Hepatocyte (in vitro differentiated cells): Measurements from ENCODE around the gene FN3K.

Source experiments
- EZH2 ChIP-seq: fragments of 200-600 bp; sonication (generic); IDR thresholded peaks from 2 replicates; pipeline ENCODE4 v1.6.1; 2016; ENCODE audit warnings: antibody characterized with exemption, mild to moderate bottlenecking, borderline replicate concordance
- EZH2phosphoT487 ChIP-seq: fragments of 200-600 bp; sonication (generic); IDR thresholded peaks from one replicate; pipeline ENCODE4 v1.6.1; 2018; ENCODE audit warnings: antibody characterized with exemption, mild to moderate bottlenecking, low read depth, moderate library complexity; ENCODE audit not compliant: unreplicated experiment, severe bottlenecking
- TF ChIP-seq, protein P1 (sequence below): fragments of 200-600 bp; sonication (generic); IDR thresholded peaks from 2 replicates; pipeline ENCODE4 v1.5.1; 2016; ENCODE audit warnings: antibody characterized with exemption, mild to moderate bottlenecking; ENCODE audit not compliant: poor library complexity

DNA sequence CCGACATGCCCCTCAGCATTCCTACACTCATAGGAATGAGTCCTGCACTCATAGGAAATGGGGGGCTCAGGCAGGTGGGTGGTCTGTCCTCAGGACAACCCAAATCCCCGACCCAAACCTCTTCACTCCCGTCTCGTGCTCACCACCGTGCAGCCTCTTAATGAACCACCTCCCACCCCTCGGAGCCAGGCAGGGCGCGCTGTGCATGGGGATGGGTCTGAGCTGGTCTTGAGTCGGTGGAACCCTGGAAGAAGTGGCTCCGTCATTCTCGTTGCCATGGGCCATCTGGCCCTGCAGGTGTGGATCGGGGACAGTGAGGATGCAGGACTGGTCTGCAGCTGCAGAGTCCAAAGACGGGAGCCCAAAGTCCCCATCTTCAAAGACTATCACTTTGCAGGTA is 30.5 kb upstream of the FN3K start:
- TF ChIP-seq, protein P1, sequence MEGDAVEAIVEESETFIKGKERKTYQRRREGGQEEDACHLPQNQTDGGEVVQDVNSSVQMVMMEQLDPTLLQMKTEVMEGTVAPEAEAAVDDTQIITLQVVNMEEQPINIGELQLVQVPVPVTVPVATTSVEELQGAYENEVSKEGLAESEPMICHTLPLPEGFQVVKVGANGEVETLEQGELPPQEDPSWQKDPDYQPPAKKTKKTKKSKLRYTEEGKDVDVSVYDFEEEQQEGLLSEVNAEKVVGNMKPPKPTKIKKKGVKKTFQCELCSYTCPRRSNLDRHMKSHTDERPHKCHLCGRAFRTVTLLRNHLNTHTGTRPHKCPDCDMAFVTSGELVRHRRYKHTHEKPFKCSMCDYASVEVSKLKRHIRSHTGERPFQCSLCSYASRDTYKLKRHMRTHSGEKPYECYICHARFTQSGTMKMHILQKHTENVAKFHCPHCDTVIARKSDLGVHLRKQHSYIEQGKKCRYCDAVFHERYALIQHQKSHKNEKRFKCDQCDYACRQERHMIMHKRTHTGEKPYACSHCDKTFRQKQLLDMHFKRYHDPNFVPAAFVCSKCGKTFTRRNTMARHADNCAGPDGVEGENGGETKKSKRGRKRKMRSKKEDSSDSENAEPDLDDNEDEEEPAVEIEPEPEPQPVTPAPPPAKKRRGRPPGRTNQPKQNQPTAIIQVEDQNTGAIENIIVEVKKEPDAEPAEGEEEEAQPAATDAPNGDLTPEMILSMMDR, result no peak
- TF ChIP-seq EZH2, result no peak
- no peak for TF ChIP-seq EZH2phosphoT487
